Esophagus squamous epithelium (tissue), 5 donors: Measurements from ENCODE around the gene ANKS1A. TPM values are rescaled to one million over a fixed set of nuclear protein-coding genes. Genes with fewer than 3 reads are reported as not detected.

ENCODE experiments used
- DNase-seq: peaks from one replicate; lab custom pipeline; 2025; lab: John Stamatoyannopoulos, UW
- H3K27ac ChIP-seq, 4 donors: fragments of 200-600 bp; sonication (generic); one replicate each; pipeline ENCODE4 v1.5.1; 2016 to 2019; ENCODE audit warnings: mild to moderate bottlenecking in 1 of 4
- H3K27me3 ChIP-seq, 4 donors: fragments of 200-600 bp; sonication (generic); 1 replicate in 3 of 4; 2 replicates in 1 of 4; pipeline versions ENCODE4 v1.5.1 to v1.6.0; 2017 to 2021; ENCODE audit warnings: antibody characterized with exemption in 1 of 4
- H3K36me3 ChIP-seq, 3 donors: fragments of 200-600 bp; sonication (generic); one replicate each; pipeline ENCODE4 v1.5.1; 2016 to 2019
- H3K4me1 ChIP-seq, 3 donors: fragments of 200-600 bp; sonication (generic); one replicate each; pipeline ENCODE4 v1.5.1; 2017 to 2019
- H3K4me3 ChIP-seq, 4 donors: fragments of 200-600 bp; sonication (generic); 1 replicate in 3 of 4; 2 replicates in 1 of 4; pipeline ENCODE4 v1.5.1; 2016 to 2019; ENCODE audit warnings: mild to moderate bottlenecking in 2 of 4, moderate library complexity in 1 of 4
- H3K9me3 ChIP-seq, 3 donors: fragments of 200-600 bp; sonication (generic); one replicate each; pipeline ENCODE4 v1.5.1; 2016 to 2019
- CTCF ChIP-seq, 6 experiments: fragments of 450-650 bp in 4 of 6; fragments of 200-600 bp in 2 of 6; sonication (generic) in 2 of 6; IDR thresholded peaks; one replicate each; pipeline ENCODE4 v1.5.1; 2016 to 2019; ENCODE audit warnings: antibody characterized with exemption in 6 of 6, mild to moderate bottlenecking in 4 of 6, moderate library complexity in 4 of 6
- POLR2A ChIP-seq, 4 donors: fragments of 450-650 bp; IDR thresholded peaks; one replicate each; pipeline ENCODE4 v1.6.1; 2017; ENCODE audit warnings: antibody characterized with exemption in 4 of 4, mild to moderate bottlenecking in 4 of 4, moderate library complexity in 3 of 4
- WGBS, 2 donors: methylation state at CpG; one replicate each; pipeline ENCODE4 v1.1.5; 2018; 5-methylcytosine and 5-hydroxymethylcytosine counted together
- intact Hi-C: fragments of 100-400 bp; cut with DNase I; formaldehyde crosslinking; loops from one replicate; pipeline ENCODE4 v1.15.0; 2022
- total RNA-seq, 4 donors: library from RNA; depleted of rRNA; stranded (reverse); fragments of >200 nt; gene quantifications; one replicate each; pipeline ENCODE4 v1.1.0, GENCODE V29; 2016
- donor health status: DM: yes; HTN: yes; CAD: no.

The ANKS1A gene
- total RNA-seq, 4 donors from 2014 or later: 12.6 to 27.1 (median 17.5) TPM

- intact Hi-C loops: no loop called here
- no peaks in the 10 kb centered on the region for H3K9me3 ChIP-seq
- TF ChIP-seq CTCF (IDR thresholded peaks at IDR 0.05): no peak
- no peak for TF ChIP-seq POLR2A (IDR thresholded peaks at IDR 0.05)
- DNase-seq: no peak
- H3K4me3 ChIP-seq: no peak overlapping the region
- peaks cover 0 to 55% (median 17%) of the 10 kb centered on the region in 3 donors for H3K4me1 ChIP-seq
- peaks cover 31 to 90% (median 41%) of the 10 kb centered on the region in 3 donors for H3K36me3 ChIP-seq
- no peaks in the 10 kb centered on the region for H3K27me3 ChIP-seq
- 87 to 89% methylated on average over 6 to 8 of the region's 22 CpGs for WGBS, 2 donors
- peak overlapping the region in 3 of 4 donors; percentile 24 to 57 (median 36) for H3K27ac ChIP-seq
Measured at GRCh38 chr6:35087361-35088280, 198.6 kb downstream of the ANKS1A start.

- Histone ChIP-seq H3K27me3 (peaks cover 0 to 1% (median 0%) of the 10 kb centered on the region in 4 donors), H3K9me3 (no peaks in the 10 kb centered on the region), H3K4me3 (no peak overlapping the region), H3K36me3 (peaks cover 22 to 80% (median 38%) of the 10 kb centered on the region in 3 donors), H3K27ac (peak overlapping the region; percentile 18 to 71 (median 60)), H3K4me1 (peaks cover 0 to 61% (median 26%) of the 10 kb centered on the region in 3 donors)
- no peak for DNase-seq
- TF ChIP-seq CTCF (IDR thresholded peaks at IDR 0.05): peak in 1 of 6 experiments; percentile 3
- TF ChIP-seq POLR2A (IDR thresholded peaks at IDR 0.05): no peak
- intact Hi-C loops: no loop called here
- 77 to 81% methylated on average over 18 of the region's 24 CpGs for WGBS, 2 donors
Measured at GRCh38 chr6:35088281-35089215, 199.5 kb downstream of the ANKS1A start.

GRCh38 chr6:35089216-35089934 is 200.3 kb downstream of the ANKS1A start:
- Histone ChIP-seq H3K36me3 (peaks cover 14 to 72% (median 38%) of the 10 kb centered on the region in 3 donors), H3K9me3 (no peaks in the 10 kb centered on the region), H3K27ac (peak overlapping the region; percentile 18 to 71 (median 60)), H3K27me3 (peaks cover 0 to 5% (median 0%) of the 10 kb centered on the region in 4 donors), H3K4me1 (peaks cover 0 to 60% (median 22%) of the 10 kb centered on the region in 3 donors), H3K4me3 (no peak overlapping the region)
- WGBS, 2 donors: 92 to 97% methylated on average over 13 to 19 of the region's 19 CpGs
- no peak for TF ChIP-seq POLR2A (IDR thresholded peaks at IDR 0.05)
- TF ChIP-seq CTCF (IDR thresholded peaks at IDR 0.05): no peak
- intact Hi-C loops: no loop called here
- no peak for DNase-seq

- TF ChIP-seq CTCF (IDR thresholded peaks at IDR 0.05) (no peak), POLR2A (IDR thresholded peaks at IDR 0.05) (no peak)
- peaks cover 0 to 5% (median 0%) of the 10 kb centered on the region in 4 donors for H3K27me3 ChIP-seq
- H3K36me3 ChIP-seq: peaks cover 14 to 66% (median 32%) of the 10 kb centered on the region in 3 donors
- DNase-seq: no peak
- no peak overlapping the region for H3K4me3 ChIP-seq
- H3K4me1 ChIP-seq: peaks cover 0 to 62% (median 21%) of the 10 kb centered on the region in 3 donors
- no peaks in the 10 kb centered on the region for H3K9me3 ChIP-seq
- WGBS, 2 donors: 82 to 97% methylated on average over 8 to 9 of the region's 15 CpGs
- intact Hi-C loops: no loop called here
- peak overlapping the region; percentile 16 to 71 (median 60) for H3K27ac ChIP-seq
Measured at GRCh38 chr6:35089935-35090505, 201.0 kb downstream of the ANKS1A start.
